Right renal pelvis (tissue), 4 donors: ENCODE measurements around the gene CILP2. TPM values are rescaled to one million over a fixed set of nuclear protein-coding genes. Genes with fewer than 3 reads are reported as not detected.

Experiments
- DNase-seq, 4 donors: peaks; one replicate each; pipeline ENCODE4 v3.0.0-alpha.2; 2013; ENCODE audit warnings: low read depth in 4 of 4, low spot score in 3 of 4, missing footprints in 1 of 4
- polyA plus RNA-seq, 4 donors: library from polyadenylated mRNA; unstranded; fragments of 120-200 nt; gene quantifications; one replicate each; pipeline ENCODE4 v1.2.1, GENCODE V29; 2013; ENCODE audit not compliant: insufficient read length in 4 of 4

The CILP2 gene
- polyA plus RNA-seq, 4 donors = 0.13 to 0.36 (median 0.15) TPM

- DNase-seq = no peak
Measured at GRCh38 chr19:19541616-19542015, 3.6 kb downstream of the CILP2 start.

DNA sequence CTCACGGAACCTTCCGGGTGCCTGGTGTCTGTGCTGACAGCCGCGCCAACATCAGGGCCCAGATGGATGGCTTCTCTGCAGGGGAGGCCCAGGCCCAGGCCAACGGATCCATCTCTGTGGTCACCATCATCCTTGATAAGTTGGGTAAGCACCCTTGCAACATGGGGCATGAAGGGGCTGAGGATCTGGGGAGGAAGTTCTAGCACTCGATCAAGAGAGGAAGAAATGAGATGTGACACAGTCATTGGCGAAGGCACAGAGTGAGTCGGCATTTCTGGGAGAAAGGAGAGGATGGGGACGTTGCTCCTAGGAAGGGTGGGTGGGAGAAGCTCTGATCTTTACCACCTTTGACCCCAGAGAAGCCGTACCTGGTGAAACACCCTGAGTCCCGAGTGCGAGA is 4.4 kb downstream of the CILP2 start:
- DNase-seq = no peak

DNA sequence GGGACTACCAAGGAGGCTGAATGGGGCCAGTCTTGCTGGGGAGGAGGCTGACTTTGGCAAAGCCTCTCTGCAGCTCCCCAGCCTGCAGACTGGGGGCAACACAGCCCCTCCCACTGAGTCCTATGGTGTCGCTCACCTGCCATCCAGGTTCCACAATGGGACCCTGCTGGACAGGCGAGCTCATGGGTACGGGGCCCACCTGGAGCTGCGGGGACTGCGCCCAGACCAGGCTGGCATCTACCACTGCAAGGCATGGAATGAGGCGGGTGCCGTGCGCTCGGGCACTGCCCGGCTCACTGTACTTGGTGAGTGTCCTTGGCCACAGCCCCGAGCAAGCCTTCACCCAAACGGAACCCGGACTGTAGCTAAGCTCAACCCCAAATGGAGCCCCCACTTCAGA is 5.0 kb downstream of the CILP2 start:
- DNase-seq = no peak

DNA sequence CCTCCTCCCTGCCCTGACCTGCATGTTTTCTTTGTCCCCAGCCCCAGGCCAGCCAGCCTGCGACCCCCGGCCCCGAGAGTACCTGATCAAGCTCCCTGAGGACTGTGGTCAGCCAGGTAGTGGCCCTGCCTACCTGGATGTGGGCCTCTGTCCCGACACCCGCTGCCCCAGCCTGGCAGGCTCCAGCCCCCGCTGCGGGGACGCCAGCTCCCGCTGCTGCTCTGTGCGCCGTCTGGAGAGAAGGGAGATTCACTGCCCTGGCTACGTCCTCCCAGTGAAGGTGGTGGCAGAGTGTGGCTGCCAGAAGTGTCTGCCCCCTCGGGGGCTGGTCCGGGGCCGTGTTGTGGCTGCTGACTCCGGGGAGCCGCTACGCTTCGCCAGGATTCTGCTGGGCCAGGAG is 5.6 kb downstream of the CILP2 start:
- no peak for DNase-seq

DNA sequence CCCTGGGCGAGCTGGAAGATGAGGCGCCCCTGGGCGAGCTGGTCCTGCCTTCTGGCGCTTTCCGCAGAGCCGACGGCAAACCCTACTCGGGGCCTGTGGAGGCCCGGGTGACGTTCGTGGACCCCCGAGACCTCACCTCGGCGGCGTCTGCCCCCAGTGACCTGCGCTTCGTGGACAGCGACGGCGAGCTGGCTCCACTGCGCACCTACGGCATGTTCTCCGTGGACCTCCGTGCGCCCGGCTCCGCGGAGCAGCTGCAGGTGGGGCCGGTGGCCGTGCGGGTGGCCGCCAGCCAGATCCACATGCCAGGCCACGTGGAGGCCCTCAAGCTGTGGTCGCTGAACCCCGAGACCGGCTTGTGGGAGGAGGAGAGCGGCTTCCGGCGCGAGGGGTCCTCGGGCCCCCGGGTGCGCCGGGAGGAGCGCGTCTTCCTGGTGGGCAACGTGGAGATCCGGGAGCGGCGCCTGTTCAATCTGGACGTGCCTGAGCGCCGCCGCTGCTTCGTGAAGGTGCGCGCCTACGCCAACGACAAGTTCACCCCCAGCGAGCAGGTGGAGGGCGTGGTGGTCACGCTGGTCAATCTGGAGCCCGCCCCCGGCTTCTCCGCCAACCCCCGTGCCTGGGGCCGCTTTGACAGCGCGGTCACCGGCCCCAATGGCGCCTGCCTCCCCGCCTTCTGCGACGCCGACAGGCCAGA is 6.3 kb downstream of the CILP2 start:
- DNase-seq = no peak

GRCh38 chr19:19544954-19545591 is 7.0 kb downstream of the CILP2 start:
- DNase-seq = no peak

GRCh38 chr19:19545707-19546106 is 7.6 kb downstream of the CILP2 start:
- no peak for DNase-seq

DNA sequence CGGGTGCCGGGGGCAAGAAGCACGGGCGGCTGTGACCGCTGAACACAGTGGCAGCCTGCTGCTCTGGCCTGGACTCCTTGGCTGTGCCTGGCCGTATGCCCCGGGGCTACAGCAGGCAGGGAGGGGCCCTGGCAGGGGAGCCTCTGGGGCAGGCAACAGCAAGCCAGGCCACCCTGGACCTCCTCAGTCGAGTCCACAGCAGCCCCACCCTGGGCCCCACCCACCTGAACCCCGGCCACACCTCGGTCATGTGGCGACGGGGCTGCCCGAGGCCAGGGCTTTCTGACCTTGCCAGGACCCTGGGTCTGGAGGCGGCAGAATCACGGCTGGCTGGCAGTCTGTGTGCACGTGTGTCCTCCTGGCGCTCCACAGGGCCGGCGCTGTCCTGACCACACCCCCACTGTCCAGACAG is 8.7 kb downstream of the CILP2 start:
- DNase-seq = no peak

- no peak for DNase-seq
Measured at GRCh38 chr19:19547674-19548336, 9.7 kb downstream of the CILP2 start.

DNA sequence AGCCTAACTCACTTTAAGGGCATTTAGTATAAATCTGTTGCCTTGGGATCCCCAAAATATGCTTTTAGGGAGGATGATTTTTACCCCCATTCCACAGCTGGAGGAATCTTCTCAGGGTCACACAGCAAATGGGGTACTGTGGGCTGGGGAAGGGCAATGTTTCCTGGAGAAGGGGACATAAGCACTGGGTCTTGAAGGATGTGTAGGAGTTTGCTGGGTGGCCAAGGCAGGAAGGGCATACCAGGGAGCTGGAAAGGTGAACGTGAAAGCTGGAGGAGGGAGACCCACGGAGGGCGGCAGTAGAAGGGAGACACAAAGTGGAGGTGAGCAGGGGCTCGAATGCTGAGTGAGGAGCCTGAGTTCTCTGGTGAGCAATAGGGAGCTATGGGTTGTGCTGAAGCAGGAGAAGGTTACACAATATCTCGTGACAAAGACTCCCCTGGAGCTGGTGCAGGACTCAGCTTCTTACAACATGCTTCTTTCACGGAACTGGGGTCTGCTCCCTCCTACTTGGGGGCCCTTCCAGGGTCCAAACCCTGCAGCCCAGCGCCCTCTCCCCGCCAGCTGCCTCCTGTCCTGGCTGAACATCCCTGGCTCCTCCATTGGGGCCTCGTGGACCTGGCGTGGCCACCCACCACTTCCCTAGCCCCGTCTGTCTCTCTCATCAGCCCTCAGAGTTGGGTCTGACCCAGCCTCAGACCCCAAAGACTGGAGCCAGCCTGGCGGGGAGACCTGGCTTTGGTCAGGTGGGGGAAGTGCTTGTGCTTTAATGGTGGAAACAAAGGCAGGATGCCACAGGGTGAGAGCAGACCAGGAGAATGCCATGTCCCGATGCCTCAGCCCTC is 11.1 kb downstream of the CILP2 start:
- DNase-seq = no peak

DNA sequence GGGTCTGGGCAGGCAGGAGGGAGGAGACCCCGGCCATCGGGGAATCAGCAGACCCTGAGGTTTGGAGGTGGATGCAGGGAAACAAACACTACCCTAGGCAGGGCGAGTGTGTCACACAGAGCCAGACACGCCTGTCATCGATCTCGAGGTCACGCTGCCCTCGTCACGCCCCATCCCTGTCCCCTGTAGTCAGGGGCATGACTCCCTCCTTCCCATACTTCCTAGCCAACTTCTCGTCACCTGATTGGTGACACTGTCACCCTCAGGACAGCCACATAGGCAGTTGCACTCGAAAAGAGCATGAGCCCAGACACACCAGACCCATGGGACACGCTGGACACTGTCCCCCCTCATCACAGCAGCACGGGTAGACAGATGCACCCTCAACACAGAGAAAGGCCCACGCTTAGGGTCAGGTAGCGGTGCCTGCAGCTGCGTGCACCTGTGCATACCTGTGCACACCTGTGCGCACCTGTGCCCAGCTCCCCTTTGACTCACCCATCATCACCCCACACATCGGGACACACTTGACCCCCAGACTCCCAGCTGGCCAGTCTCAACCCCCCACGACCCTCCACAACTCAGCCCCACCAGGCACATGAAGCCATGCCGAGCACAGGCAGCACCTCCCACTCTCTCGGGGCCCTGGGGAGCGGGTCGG is 11.9 kb downstream of the CILP2 start:
- no peak for DNase-seq

GRCh38 chr19:19550485-19550929 is 12.4 kb downstream of the CILP2 start:
- no peak for DNase-seq

- DNase-seq = no peak
Measured at GRCh38 chr19:19550972-19551852, 13.1 kb downstream of the CILP2 start.

GRCh38 chr19:19551853-19552192 is 13.8 kb downstream of the CILP2 start:
- no peak for DNase-seq

- no peak for DNase-seq
Measured at GRCh38 chr19:19552798-19553197, 14.7 kb downstream of the CILP2 start.

GRCh38 chr19:19553670-19554069 is 15.6 kb downstream of the CILP2 start:
- no peak for DNase-seq

GRCh38 chr19:19554074-19555023 is 16.3 kb downstream of the CILP2 start:
- DNase-seq = no peak

- no peak for DNase-seq
Measured at GRCh38 chr19:19558055-19558454, 20.0 kb downstream of the CILP2 start.
